Measurements from ENCODE around the gene MDFIC.

Gene MDFIC

DNA sequence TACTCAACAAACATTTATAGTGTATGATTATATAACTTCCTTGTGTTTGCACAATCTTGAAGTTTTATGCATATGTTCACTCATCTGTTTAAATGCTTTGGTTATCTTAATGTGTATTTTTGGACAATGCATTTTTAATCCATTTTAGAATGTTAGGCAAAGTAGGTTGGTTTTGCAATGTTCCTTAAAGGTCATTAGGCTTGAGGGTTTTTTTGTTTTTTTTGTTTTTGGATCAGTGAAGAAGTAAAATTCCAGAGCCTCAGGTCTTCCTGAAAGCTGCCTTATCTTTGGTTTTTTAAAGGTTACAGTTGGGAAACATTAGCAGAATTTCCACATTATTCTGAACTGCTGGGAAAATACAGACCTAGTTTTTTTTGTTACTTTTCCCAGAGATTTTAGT is 12.8 kb downstream of the MDFIC start:
- no peak overlapping the region for H3K27ac ChIP-seq (ENCODE audit: insufficient read depth, low read depth, low read length, poor library complexity, severe bottlenecking)
- no peak overlapping the region for H3K4me3 ChIP-seq (ENCODE audit: insufficient read depth, low read depth, low read length)
- H3K4me1 ChIP-seq (ENCODE audit: control insufficient read depth, insufficient read depth, low read length) = peaks cover 9% of the 10 kb centered on the region
- no peaks in the 10 kb centered on the region for H3K27me3 ChIP-seq (ENCODE audit: control insufficient read depth, insufficient read depth, low read length, poor library complexity, severe bottlenecking)
- no peaks in the 10 kb centered on the region for H3K9me3 ChIP-seq (ENCODE audit: control insufficient read depth, low read length)
- H3K36me3 ChIP-seq (ENCODE audit: control insufficient read depth, insufficient read depth, low read length) = no peaks in the 10 kb centered on the region

DNA sequence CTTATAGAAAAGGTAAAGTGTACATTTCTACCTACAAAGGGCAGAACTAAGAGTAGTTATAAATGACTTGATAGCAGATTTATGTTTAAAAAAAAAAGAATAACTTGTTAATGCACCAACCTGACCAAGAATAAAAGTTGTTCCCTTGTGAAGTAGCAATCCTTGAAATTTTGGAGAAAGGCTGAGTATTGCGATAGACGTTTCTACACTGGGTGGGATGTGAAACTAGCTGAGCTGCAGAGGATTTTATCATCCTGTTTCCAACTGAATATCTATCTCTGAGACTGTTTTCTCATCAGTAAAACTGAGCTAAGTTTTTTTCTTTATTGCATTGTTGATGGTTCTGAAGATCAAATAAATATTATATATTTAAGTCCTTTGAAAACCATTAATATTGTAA is 14.6 kb downstream of the MDFIC start:
- no peak overlapping the region for H3K27ac ChIP-seq (ENCODE audit: insufficient read depth, low read depth, low read length, poor library complexity, severe bottlenecking)
- WGBS, 2 experiments = 95 to 100% methylated on average over 2 of the region's 2 CpGs
- H3K9me3 ChIP-seq (ENCODE audit: control insufficient read depth, low read length) = no peaks in the 10 kb centered on the region
- no peak overlapping the region for H3K4me3 ChIP-seq (ENCODE audit: insufficient read depth, low read depth, low read length)
- H3K4me1 ChIP-seq (ENCODE audit: control insufficient read depth, insufficient read depth, low read length) = no peaks in the 10 kb centered on the region
- no peaks in the 10 kb centered on the region for H3K27me3 ChIP-seq (ENCODE audit: control insufficient read depth, insufficient read depth, low read length, poor library complexity, severe bottlenecking)
- H3K36me3 ChIP-seq (ENCODE audit: control insufficient read depth, insufficient read depth, low read length) = no peaks in the 10 kb centered on the region

DNA sequence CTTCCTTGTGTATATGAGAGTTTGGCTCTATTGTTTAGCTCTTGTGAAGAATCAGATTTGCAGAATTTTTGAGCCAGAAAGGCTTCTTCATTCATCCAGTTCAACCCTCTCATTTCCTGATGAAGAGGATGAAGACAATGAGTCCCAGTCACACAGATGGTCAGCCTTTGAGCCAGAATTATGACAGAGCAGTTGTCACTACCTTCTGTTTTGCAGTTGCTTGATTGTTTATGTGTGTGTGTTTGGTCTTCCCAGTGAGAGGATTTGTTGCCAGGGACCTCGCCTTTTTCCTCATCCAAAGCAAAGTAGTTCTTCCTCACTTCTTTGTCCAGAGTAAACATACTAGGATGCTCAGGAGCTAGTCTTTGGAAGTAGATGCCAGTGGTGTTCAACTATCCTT is 15.6 kb downstream of the MDFIC start:
- Histone ChIP-seq H3K4me3 (ENCODE audit: insufficient read depth, low read depth, low read length) (no peak overlapping the region), H3K36me3 (ENCODE audit: control insufficient read depth, insufficient read depth, low read length) (no peaks in the 10 kb centered on the region), H3K27me3 (ENCODE audit: control insufficient read depth, insufficient read depth, low read length, poor library complexity, severe bottlenecking) (no peaks in the 10 kb centered on the region), H3K4me1 (ENCODE audit: control insufficient read depth, insufficient read depth, low read length) (no peaks in the 10 kb centered on the region), H3K9me3 (ENCODE audit: control insufficient read depth, low read length) (no peaks in the 10 kb centered on the region), H3K27ac (ENCODE audit: insufficient read depth, low read depth, low read length, poor library complexity, severe bottlenecking) (no peak overlapping the region)
- WGBS, 2 experiments = 86% methylated on average over 1 of the region's 1 CpG

DNA sequence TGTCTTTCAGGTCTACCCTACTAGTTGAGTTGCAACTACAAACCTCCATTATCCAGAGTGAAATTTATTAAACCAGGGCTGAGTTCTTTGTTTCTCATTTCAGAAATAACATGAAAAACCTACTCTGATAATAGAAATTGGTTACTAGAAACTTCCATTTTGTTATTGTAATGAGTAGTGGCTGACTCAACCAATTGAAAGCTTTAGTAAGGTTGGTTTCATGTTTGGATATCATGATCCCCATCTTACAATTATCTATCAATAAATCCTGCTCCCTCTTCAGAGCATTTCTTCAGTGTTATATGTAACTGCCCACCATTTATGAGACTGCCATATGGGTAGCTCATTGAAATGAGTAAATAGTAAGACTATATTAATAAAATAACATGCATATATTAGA is 16.9 kb downstream of the MDFIC start:
- Histone ChIP-seq H3K27me3 (ENCODE audit: control insufficient read depth, insufficient read depth, low read length, poor library complexity, severe bottlenecking) (no peaks in the 10 kb centered on the region), H3K9me3 (ENCODE audit: control insufficient read depth, low read length) (no peaks in the 10 kb centered on the region), H3K27ac (ENCODE audit: insufficient read depth, low read depth, low read length, poor library complexity, severe bottlenecking) (no peak overlapping the region), H3K4me3 (ENCODE audit: insufficient read depth, low read depth, low read length) (no peak overlapping the region), H3K36me3 (ENCODE audit: control insufficient read depth, insufficient read depth, low read length) (no peaks in the 10 kb centered on the region), H3K4me1 (ENCODE audit: control insufficient read depth, insufficient read depth, low read length) (no peaks in the 10 kb centered on the region)

DNA sequence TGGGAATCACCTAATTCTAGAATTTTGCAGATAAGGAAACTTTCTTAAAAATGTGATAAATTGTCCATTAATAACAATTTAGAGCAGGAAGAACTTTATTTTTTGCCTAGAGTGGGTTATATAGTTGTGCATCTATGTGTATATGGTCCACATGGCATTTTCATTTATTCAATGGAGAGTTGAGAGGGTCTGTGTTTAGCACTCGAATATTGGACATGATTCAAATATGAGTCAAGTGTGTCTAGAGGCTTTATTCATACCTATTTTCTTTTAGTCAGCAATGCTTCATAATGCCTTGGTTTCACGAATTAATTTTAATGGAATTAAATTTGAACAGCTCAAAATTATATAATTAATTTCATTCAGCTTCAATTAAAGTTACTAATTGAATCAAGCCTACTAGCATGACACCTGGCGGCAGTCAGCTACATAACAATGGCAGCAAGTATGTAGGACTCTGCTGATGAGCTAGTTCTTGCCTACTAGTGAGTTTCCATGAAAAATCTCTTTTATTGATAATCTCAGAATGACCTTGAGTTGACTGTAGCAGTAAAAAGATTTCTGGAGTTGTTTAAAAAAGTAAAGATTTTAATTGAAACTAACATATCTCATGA is 17.7 kb downstream of the MDFIC start:
- 87 to 91% methylated on average over 1 to 2 of the region's 3 CpGs for WGBS, 2 experiments
- Histone ChIP-seq H3K4me1 (ENCODE audit: control insufficient read depth, insufficient read depth, low read length) (peaks cover 3% of the 10 kb centered on the region), H3K36me3 (ENCODE audit: control insufficient read depth, insufficient read depth, low read length) (no peaks in the 10 kb centered on the region), H3K4me3 (ENCODE audit: insufficient read depth, low read depth, low read length) (no peak overlapping the region), H3K9me3 (ENCODE audit: control insufficient read depth, low read length) (no peaks in the 10 kb centered on the region), H3K27me3 (ENCODE audit: control insufficient read depth, insufficient read depth, low read length, poor library complexity, severe bottlenecking) (no peaks in the 10 kb centered on the region), H3K27ac (ENCODE audit: insufficient read depth, low read depth, low read length, poor library complexity, severe bottlenecking) (no peak overlapping the region)

DNA sequence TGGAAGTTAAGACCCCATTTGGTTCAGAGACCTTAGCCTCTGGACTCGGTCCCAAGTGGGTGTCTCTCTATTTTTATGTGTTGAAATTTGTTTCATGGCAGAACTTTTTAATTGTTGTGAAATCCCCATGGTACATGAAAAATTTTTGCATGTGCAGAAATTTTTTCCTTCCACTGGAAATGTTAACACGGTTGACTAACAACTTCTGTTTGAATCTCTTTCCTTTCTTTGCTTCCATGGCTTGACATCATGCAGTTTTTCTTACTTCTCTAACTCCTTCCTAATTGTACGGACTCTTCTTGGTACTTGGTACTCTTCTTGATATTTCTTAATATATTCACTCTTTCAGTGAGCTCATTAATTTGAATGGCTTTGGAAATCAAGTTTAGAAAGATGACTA is 18.3 kb downstream of the MDFIC start:
- WGBS, 2 experiments = 90 to 94% methylated on average over 3 of the region's 3 CpGs
- no peaks in the 10 kb centered on the region for H3K9me3 ChIP-seq (ENCODE audit: control insufficient read depth, low read length)
- H3K27ac ChIP-seq (ENCODE audit: insufficient read depth, low read depth, low read length, poor library complexity, severe bottlenecking) = no peak overlapping the region
- no peaks in the 10 kb centered on the region for H3K27me3 ChIP-seq (ENCODE audit: control insufficient read depth, insufficient read depth, low read length, poor library complexity, severe bottlenecking)
- no peaks in the 10 kb centered on the region for H3K36me3 ChIP-seq (ENCODE audit: control insufficient read depth, insufficient read depth, low read length)
- H3K4me3 ChIP-seq (ENCODE audit: insufficient read depth, low read depth, low read length) = no peak overlapping the region
- peaks cover 6% of the 10 kb centered on the region for H3K4me1 ChIP-seq (ENCODE audit: control insufficient read depth, insufficient read depth, low read length)

DNA sequence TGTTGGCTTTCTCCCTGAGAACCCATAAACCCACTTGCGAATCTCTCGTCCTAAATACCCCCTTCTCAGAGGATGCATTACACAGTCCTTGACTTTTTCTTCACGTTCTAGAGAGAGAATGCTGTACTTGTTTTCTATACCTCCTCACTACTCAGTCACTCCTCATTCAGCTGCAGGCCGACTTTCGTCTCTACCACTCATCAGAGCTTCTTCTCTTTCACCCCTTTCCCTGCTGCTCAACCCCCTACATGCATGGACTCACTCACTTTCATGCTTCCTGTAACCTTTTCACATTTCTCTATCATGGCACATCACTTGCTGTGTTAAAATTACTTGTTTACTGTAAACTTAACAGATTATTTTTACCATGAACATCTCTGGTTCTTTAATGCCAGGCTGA is 19.8 kb downstream of the MDFIC start:
- H3K4me1 ChIP-seq (ENCODE audit: control insufficient read depth, insufficient read depth, low read length) = peaks cover 6% of the 10 kb centered on the region
- no peaks in the 10 kb centered on the region for H3K9me3 ChIP-seq (ENCODE audit: control insufficient read depth, low read length)
- 93 to 95% methylated on average over 5 of the region's 5 CpGs for WGBS, 2 experiments
- no peak overlapping the region for H3K4me3 ChIP-seq (ENCODE audit: insufficient read depth, low read depth, low read length)
- H3K36me3 ChIP-seq (ENCODE audit: control insufficient read depth, insufficient read depth, low read length) = no peaks in the 10 kb centered on the region
- H3K27ac ChIP-seq (ENCODE audit: insufficient read depth, low read depth, low read length, poor library complexity, severe bottlenecking) = no peak overlapping the region
- no peaks in the 10 kb centered on the region for H3K27me3 ChIP-seq (ENCODE audit: control insufficient read depth, insufficient read depth, low read length, poor library complexity, severe bottlenecking)

DNA sequence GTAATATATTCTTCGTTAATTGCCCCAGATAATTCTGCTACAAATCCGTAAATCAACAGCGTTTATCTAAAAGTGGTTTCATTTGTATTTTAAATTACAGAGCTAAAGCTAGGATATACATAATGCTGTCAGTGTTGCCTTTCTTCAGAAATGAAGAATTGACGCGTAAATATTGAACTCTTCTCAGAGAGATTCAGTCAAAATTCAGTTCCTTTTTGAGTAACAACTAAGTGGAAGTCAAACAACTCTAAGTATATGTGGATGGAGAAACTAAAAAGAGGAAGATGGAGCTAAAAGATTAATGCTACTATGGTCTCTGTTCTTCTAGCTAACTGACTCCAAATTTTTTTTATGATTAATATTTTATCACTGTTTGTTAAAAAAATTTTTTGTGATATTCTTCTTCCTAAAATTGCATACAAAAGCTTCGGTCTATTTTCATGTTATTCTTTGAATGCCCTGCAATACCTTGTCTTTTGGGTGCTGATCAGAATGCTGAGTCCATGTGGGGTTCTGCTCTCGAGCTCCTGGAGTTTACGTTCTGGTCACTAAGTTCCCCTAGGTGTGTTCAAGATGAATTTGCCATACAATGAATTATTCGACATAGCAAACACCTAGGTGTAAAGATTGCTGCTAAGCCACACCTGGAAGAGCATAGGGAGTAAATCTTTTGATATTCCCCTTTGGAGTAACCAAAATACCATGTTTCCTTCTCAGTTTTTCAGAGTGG is 20.7 kb downstream of the MDFIC start:
- no peak overlapping the region for H3K27ac ChIP-seq (ENCODE audit: insufficient read depth, low read depth, low read length, poor library complexity, severe bottlenecking)
- 84 to 86% methylated on average over 7 to 9 of the region's 9 CpGs for WGBS, 2 experiments
- H3K4me3 ChIP-seq (ENCODE audit: insufficient read depth, low read depth, low read length) = no peak overlapping the region
- H3K36me3 ChIP-seq (ENCODE audit: control insufficient read depth, insufficient read depth, low read length) = no peaks in the 10 kb centered on the region
- H3K27me3 ChIP-seq (ENCODE audit: control insufficient read depth, insufficient read depth, low read length, poor library complexity, severe bottlenecking) = no peaks in the 10 kb centered on the region
- H3K4me1 ChIP-seq (ENCODE audit: control insufficient read depth, insufficient read depth, low read length) = peaks cover 6% of the 10 kb centered on the region
- no peaks in the 10 kb centered on the region for H3K9me3 ChIP-seq (ENCODE audit: control insufficient read depth, low read length)

DNA sequence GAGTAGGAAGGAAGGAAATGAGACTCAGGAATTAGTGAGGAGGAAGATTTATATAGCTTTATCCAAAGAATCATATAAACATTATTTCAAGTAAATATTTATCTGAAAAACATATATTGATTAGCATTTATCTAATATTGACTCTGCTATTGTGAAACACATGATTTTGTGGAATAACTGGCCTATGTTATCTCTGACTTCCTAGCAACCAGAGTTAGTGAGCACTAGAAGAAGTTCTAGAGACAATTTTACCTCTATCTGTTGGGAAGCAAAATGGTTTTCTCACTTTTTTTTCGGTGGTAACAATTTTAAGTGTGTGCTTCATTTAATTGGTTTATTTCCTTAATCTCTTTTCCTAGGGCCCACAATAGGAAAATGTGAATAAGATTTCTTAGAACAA is 21.6 kb downstream of the MDFIC start:
- Histone ChIP-seq H3K4me1 (ENCODE audit: control insufficient read depth, insufficient read depth, low read length) (peaks cover 6% of the 10 kb centered on the region), H3K36me3 (ENCODE audit: control insufficient read depth, insufficient read depth, low read length) (no peaks in the 10 kb centered on the region), H3K9me3 (ENCODE audit: control insufficient read depth, low read length) (no peaks in the 10 kb centered on the region), H3K27ac (ENCODE audit: insufficient read depth, low read depth, low read length, poor library complexity, severe bottlenecking) (no peak overlapping the region), H3K27me3 (ENCODE audit: control insufficient read depth, insufficient read depth, low read length, poor library complexity, severe bottlenecking) (no peaks in the 10 kb centered on the region), H3K4me3 (ENCODE audit: insufficient read depth, low read depth, low read length) (no peak overlapping the region)
- WGBS, 2 experiments = no CpG with 5 or more reads among the region's 1 CpG

DNA sequence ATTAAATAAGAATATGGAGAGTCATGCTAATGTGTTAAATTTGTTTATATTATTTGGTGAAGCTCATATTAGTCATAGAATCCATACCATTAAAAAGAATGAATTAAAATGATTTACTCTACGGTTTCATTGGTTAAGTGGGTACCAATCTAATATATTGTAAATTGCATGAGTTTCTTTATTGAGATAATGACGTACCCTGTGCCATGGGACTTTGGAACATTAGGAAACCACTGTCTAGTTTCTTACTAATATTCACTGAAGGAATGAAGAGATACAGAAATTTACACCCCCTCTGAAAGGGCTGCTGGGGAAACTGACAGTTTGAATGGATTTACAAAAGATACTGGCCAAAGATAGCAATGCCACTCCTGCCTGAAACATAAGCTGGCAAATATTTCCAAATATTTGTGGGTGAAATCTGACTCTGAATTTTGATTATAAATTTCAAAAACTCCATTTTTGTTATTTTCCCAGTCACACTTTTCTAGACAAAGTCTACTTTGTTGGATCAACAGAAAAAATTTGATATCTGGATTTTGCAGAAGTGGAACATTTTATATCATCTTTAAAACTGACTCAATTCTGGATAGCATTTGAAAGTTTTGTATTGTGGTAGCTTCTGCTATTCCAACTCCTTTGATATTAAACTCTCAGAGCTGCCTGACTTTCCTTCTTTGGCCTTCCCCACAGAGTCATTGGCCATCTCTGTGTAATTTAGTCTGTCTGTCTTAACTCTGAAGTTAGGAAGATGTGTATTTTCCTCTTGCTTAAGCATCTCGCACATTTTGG is 22.3 kb downstream of the MDFIC start:
- H3K9me3 ChIP-seq (ENCODE audit: control insufficient read depth, low read length) = no peaks in the 10 kb centered on the region
- 73 to 77% methylated on average over 3 of the region's 3 CpGs for WGBS, 2 experiments
- H3K36me3 ChIP-seq (ENCODE audit: control insufficient read depth, insufficient read depth, low read length) = no peaks in the 10 kb centered on the region
- H3K27me3 ChIP-seq (ENCODE audit: control insufficient read depth, insufficient read depth, low read length, poor library complexity, severe bottlenecking) = no peaks in the 10 kb centered on the region
- H3K4me1 ChIP-seq (ENCODE audit: control insufficient read depth, insufficient read depth, low read length) = peaks cover 6% of the 10 kb centered on the region
- H3K27ac ChIP-seq (ENCODE audit: insufficient read depth, low read depth, low read length, poor library complexity, severe bottlenecking) = no peak overlapping the region
- H3K4me3 ChIP-seq (ENCODE audit: insufficient read depth, low read depth, low read length) = no peak overlapping the region

Measured in ectodermal cell (in vitro differentiated cells).